Activated naive CD8-positive, alpha-beta T cell treated with anti-CD3 and anti-CD28 coated beads, Interleukin-2, amount 10 ng/mL, durations not matched to agents 7 days and 5 days (primary cell): ENCODE results near the gene TFEB. TPM values are rescaled to one million over a fixed set of nuclear protein-coding genes. Genes with fewer than 3 reads are reported as not detected.

Source experiments
- ATAC-seq: fragments of 150-1000 bp; cut with Tn5 transposase; one replicate; pipeline ENCODE4 v1.10.0; 2021; ENCODE audit warnings: low read depth, moderate library complexity
- POLR2A ChIA-PET: fragments of 350-600 bp; sonication (Branson Sonifier 250); formaldehyde crosslinking; loops from one replicate; lab custom pipeline; 2021; ENCODE audit warnings: antibody characterized with exemption; lab: Charles Lee
- DNase-seq: peaks from one replicate; pipeline ENCODE4 v3.0.0; 2021
- H3K27ac Mint-ChIP-seq: one replicate; pipeline ENCODE4 v1.8.0; 2022; ENCODE audit warnings: mild to moderate bottlenecking, mixed read lengths
- H3K27me3 Mint-ChIP-seq: one replicate; pipeline ENCODE4 v1.8.0; 2022; ENCODE audit warnings: mild to moderate bottlenecking, moderate library complexity, mixed read lengths
- H3K36me3 Mint-ChIP-seq: one replicate; pipeline ENCODE4 v1.8.0; 2021; ENCODE audit warnings: mild to moderate bottlenecking, mixed read lengths
- H3K4me1 Mint-ChIP-seq: one replicate; pipeline ENCODE4 v1.8.0; 2021; ENCODE audit warnings: mixed read lengths
- H3K4me3 Mint-ChIP-seq: one replicate; pipeline ENCODE4 v1.8.0; 2022; ENCODE audit warnings: mild to moderate bottlenecking, moderate library complexity, mixed read lengths
- H3K9me3 Mint-ChIP-seq: one replicate; pipeline ENCODE4 v1.8.0; 2021; ENCODE audit warnings: mixed read lengths
- total RNA-seq, 2 experiments: library from RNA; stranded (reverse); gene quantifications; one replicate each; pipeline ENCODE4 v1.2.3, GENCODE V29; 2021

Gene TFEB
- total RNA-seq, 2 experiments from 2014 or later = 17.6 TPM

DNA sequence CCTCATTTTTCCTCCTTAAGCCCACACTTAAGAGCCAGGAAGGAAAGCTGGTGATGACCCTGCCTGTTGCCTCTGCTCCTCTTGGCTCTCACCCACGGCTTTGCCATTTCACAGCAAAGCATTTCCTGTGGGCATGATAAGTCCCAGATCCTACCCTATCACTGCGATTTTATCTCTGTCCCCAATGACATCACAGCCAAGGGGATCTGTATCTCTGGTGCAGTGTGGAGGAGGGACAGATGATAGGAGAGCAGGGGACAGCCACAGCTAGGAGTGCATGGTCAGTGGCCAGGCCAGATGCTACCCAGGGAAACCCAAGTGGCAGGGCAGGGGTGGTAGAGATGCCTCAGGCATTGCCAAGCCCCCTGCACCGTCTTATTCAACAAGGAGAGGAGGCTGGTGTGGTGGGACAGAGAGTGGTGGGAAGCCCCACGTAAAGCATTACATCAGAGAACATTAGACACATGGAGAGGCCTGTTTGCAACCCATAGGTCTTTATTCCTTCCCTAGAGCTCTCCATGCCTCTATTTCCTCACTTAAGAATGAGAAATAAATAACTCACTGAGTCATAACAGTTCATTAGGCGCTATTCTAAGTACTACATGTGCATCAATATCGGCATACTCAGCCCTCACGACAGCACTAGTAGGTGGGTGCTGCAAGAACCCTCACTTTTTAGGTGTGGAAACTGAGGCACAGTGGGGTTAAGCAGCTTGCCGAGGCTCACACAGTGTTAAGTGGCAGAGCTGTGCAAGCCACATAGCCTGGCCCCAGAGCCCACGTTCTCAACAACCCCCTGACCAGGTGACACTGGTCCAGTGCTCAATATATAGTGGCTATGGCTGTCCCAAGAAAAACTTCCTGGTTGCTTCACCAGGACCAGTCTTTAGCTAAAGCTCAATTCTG lies 4.6 kb downstream of the TFEB start:
- Mint-ChIP-seq H3K27ac (peak overlapping the region; percentile 7), H3K4me3 (no peak overlapping the region), H3K9me3 (no peaks in the 10 kb centered on the region), H3K36me3 (peaks cover 2% of the 10 kb centered on the region), H3K27me3 (no peaks in the 10 kb centered on the region), H3K4me1 (peaks cover 42% of the 10 kb centered on the region)
- POLR2A ChIA-PET = no interaction called here
- ATAC-seq (no peak), DNase-seq (no peak)

DNA sequence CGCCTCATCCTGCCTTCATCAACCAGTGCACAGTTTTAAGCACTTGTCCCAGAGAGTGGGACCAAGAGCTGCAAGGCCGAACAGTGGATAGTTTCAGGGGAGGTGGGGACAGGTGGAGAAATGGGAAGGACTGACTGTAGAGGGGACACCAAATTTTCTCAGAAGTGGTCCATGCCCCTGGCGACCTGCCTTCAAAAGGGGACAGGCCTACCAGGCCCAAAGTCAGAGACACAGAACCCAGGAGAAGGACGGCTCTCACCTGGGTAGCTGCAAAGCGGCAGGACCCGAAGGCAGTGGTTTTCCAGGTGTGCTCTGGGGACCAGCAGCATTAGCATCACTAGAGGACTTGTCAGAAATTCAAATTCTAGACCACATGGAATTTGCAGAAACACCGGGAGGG lies 5.8 kb downstream of the TFEB start:
- no peak for ATAC-seq
- Mint-ChIP-seq H3K27ac (no peak overlapping the region), H3K27me3 (no peaks in the 10 kb centered on the region), H3K9me3 (no peaks in the 10 kb centered on the region), H3K4me3 (no peak overlapping the region), H3K36me3 (peaks cover 2% of the 10 kb centered on the region), H3K4me1 (peaks cover 42% of the 10 kb centered on the region)
- no peak for DNase-seq
- POLR2A ChIA-PET = interaction anchor here (1.3 kb wide), 1 partner anchor 14 kb away, joined by 3 read pairs; no protein-coding TSS in a partner anchor

DNA sequence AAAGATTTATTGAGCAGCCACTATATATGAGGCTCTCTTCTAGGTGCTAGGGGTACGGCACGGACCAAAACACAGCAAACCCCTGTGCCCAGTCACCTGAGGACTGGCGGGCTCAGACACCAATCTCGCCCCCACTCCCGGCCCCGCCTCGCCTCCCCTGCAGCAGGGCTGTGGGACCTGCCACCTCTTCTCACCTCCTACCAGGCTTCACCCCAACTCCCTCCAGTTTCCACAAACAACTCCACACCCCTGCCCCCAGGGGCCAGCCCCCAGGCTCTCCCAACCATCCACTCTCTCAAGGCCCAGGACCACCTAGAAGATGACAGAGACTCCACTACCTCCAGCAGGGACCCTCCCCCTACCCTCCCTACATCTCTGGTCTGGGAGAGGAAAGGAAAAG lies 6.5 kb downstream of the TFEB start:
- POLR2A ChIA-PET = interaction anchor here (1.3 kb wide), 1 partner anchor 13 kb away, joined by 3 read pairs; no protein-coding TSS in a partner anchor

DNA sequence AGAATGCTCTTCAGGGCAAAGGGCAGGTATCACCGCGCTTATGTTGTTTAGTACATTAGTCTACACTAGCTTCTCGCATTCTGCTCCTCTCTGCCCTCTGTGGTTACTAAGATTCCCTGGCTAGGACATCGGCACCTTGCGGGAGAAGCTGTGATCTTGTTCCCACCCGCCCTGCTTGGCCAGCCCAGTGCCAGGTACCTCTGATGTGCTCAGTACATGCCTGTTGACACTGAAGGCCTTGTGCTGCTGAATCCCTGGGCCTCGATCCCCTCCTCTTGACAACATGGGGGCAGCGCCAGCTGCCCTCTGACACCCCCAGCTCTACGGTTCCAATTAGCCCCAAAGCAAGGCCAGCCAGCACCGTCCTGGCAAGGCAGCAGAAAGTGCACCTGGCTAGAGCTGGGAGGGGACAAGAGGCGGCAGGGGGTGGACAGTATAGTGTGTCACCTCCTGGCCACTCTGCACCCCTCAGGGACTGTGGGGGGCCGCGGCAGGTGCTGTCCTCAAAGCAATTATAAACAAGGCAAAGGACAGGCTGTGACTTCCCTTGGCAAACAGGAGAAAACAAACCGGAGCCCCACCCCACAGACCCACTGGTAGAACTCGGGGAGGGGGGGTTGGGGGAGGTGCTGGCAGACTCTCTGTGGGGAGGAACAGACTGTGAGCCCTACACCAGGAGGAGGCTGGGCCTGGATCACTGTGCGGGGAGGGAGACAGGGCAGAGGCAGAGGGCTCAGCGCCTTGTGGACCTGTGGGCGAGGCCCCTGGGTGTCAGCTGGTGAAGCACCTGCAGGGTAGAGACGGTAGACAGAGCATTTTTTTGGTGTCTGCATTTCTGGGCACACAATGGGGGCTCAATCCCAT lies 7.1 kb downstream of the TFEB start:
- POLR2A ChIA-PET = interaction anchor here (1.3 kb wide), 1 partner anchor 12 kb away, joined by 3 read pairs; no protein-coding TSS in a partner anchor
- no peaks in the 10 kb centered on the region for H3K9me3 Mint-ChIP-seq
- no peak overlapping the region for H3K27ac Mint-ChIP-seq
- no peaks in the 10 kb centered on the region for H3K27me3 Mint-ChIP-seq
- ATAC-seq = no peak
- peaks cover 41% of the 10 kb centered on the region for H3K4me1 Mint-ChIP-seq
- no peak for DNase-seq
- H3K4me3 Mint-ChIP-seq = no peak overlapping the region
- H3K36me3 Mint-ChIP-seq = peaks cover 2% of the 10 kb centered on the region

More for the DNA sequence above, 6.5 kb downstream of the TFEB start:
- Mint-ChIP-seq H3K27ac (peak overlapping the region; percentile 8), H3K36me3 (peaks cover 2% of the 10 kb centered on the region), H3K27me3 (no peaks in the 10 kb centered on the region), H3K4me3 (no peak overlapping the region), H3K9me3 (no peaks in the 10 kb centered on the region), H3K4me1 (peaks cover 43% of the 10 kb centered on the region)
- DNase-seq = no peak
- ATAC-seq = no peak

DNA sequence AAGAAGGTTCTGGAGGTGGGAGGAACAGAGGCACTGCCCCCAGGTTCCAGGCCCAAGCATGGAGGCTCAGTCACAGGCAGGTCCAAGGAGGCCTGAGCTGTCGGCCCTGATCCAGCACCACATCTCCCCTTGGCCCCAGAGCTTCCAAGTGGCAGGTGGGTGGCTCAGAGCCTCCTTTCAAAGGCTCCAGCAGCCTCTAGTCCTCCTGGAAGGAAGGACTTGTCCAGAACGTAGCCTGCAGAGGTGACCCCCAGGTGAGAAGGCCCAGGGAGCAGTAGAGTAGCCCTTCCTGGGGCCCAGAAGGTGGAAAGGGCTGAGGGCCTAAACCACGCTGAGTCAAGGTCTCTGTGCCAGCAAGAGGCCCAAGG lies 7.7 kb downstream of the TFEB start:
- ATAC-seq = no peak
- H3K36me3 Mint-ChIP-seq = peaks cover 2% of the 10 kb centered on the region
- DNase-seq = no peak
- POLR2A ChIA-PET = interaction anchor here (1.0 kb wide), 1 partner anchor 16 kb away, joined by 3 read pairs; no protein-coding TSS in a partner anchor
- H3K4me1 Mint-ChIP-seq = peaks cover 37% of the 10 kb centered on the region
- no peak overlapping the region for H3K27ac Mint-ChIP-seq
- no peaks in the 10 kb centered on the region for H3K9me3 Mint-ChIP-seq
- H3K4me3 Mint-ChIP-seq = no peak overlapping the region
- no peaks in the 10 kb centered on the region for H3K27me3 Mint-ChIP-seq

DNA sequence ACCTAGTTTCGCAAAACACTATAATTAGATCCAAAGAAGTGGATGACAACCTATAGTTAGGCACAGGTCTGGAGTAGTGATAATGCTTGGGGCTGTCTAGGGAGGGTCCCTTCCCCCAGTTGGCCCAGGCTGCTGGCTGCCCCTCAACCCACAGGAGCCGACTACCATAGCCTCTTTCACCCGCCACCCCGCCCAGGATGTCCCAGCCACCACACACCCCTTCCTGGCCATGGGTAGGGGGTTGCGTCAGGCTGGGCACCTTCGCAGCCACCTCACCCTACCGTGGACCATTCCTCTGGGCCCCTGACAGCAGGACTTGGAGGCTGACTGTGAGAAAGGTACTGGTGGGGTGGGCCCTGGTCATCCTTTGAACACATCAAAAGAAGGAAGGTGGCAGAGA lies 8.5 kb downstream of the TFEB start:
- H3K27me3 Mint-ChIP-seq = no peaks in the 10 kb centered on the region
- H3K9me3 Mint-ChIP-seq = no peaks in the 10 kb centered on the region
- DNase-seq = no peak
- H3K27ac Mint-ChIP-seq = peak overlapping the region; percentile 67
- H3K4me1 Mint-ChIP-seq = peaks cover 33% of the 10 kb centered on the region
- POLR2A ChIA-PET = interaction anchor here (1.0 kb wide), 1 partner anchor 15 kb away, joined by 3 read pairs; no protein-coding TSS in a partner anchor
- no peak for ATAC-seq
- no peaks in the 10 kb centered on the region for H3K36me3 Mint-ChIP-seq
- H3K4me3 Mint-ChIP-seq = no peak overlapping the region

DNA sequence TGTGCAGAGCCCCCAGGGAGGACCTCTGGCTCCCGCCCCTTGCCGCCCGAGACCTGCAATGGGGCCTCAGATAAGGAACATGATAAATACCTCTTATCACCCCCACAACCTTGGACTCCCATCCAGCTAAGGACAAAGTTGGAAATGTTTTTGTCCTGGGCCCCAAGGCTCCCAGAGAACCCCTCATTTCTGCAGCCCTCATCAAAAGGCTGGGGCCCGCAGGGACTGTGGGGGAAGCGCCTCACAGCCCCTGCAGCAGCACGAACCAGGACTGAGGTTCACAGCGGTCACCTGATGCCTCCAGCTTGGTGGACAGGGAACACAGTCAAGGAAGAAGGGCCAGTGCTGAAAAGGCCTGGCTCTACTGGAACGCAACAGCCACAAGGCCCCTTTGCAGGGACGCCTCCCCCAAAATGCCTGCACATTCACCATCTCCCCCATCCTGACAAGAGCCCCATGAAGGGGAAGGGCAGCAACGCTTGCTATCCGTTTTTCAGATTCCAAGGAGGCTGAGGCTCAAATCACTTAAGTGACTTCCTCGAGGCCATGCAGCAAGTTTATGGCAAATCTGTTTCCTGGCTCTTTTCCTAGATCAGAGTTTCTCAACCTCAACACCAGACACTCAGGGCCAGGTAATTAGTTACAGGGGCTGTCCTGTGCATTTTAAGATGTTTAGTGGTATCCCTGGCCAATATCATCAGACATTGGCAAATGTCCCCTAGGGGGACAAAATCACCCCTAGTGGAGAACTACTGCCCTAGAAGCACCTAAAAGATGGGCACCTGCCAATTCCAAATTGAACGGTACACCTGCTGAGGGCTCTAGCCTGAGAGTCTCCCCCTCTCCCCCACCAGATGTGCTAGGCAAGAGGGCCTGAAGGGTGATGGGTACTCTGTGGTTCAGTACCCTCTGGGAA lies 10.6 kb downstream of the TFEB start:
- H3K4me3 Mint-ChIP-seq = no peak overlapping the region
- POLR2A ChIA-PET = no interaction called here

DNA sequence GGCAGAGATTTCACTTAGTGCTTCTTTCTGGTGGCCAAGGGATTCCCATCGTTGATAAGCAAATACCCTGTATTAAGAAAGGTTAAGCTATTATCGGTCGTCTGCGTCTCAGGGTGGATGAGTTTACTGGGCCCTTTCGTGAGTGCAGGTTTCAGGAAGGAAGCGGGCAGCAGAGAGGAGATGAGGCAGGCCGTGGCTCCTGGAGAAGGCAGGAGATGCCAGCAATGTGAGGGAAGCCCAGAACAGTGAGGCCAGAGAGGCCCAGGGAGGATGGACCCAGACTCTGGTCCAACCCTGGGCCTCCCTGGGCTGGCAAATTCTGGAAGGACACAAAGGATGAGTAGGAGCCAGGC lies 11.2 kb downstream of the TFEB start:
- ATAC-seq = no peak
- Mint-ChIP-seq H3K9me3 (no peaks in the 10 kb centered on the region), H3K4me1 (peaks cover 22% of the 10 kb centered on the region), H3K27me3 (no peaks in the 10 kb centered on the region), H3K4me3 (no peak overlapping the region), H3K27ac (no peak overlapping the region), H3K36me3 (no peaks in the 10 kb centered on the region)
- DNase-seq = no peak
- POLR2A ChIA-PET = no interaction called here

More for the DNA sequence above, 10.6 kb downstream of the TFEB start:
- Mint-ChIP-seq H3K9me3 (no peaks in the 10 kb centered on the region), H3K4me1 (peaks cover 22% of the 10 kb centered on the region), H3K27me3 (no peaks in the 10 kb centered on the region), H3K27ac (no peak overlapping the region), H3K36me3 (no peaks in the 10 kb centered on the region)
- no peak for ATAC-seq
- DNase-seq = no peak

DNA sequence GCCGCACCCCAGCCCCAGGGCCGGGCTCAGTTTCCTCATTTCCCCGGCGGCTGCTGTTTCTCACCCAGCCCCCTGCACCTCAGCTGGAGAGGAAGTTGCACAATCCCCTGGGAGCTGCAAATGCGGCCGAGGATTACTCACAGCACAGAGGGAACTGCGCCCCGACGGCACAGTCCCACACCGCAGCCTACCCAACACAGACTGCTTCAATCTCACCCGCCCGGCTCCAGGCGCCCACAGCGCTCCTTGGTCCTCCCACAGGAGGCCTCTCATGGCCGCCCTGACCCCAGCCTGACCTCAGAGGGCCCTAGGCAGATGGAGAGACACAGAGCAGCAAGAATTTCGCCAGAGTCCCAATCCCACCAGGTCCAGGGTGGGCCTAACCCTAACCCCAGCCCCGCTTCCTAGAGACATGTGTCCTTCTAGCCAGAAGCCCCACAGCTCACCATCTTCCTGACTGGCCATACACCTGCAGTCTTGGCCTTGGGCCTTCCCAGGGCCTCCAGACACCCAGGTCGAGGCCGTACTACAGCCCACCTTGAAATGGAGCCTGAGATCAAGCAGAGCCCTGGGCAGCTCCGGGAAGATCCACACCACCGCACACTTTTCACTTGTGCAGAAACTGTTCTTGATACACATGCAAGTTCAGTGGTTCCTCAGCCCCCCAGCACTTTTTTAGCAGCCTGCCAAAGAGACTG lies 11.7 kb downstream of the TFEB start:
- Mint-ChIP-seq H3K27me3 (no peaks in the 10 kb centered on the region), H3K36me3 (no peaks in the 10 kb centered on the region), H3K9me3 (no peaks in the 10 kb centered on the region), H3K4me1 (peaks cover 16% of the 10 kb centered on the region), H3K4me3 (no peak overlapping the region), H3K27ac (no peak overlapping the region)
- POLR2A ChIA-PET = no interaction called here
- DNase-seq (no peak), ATAC-seq (no peak)

DNA sequence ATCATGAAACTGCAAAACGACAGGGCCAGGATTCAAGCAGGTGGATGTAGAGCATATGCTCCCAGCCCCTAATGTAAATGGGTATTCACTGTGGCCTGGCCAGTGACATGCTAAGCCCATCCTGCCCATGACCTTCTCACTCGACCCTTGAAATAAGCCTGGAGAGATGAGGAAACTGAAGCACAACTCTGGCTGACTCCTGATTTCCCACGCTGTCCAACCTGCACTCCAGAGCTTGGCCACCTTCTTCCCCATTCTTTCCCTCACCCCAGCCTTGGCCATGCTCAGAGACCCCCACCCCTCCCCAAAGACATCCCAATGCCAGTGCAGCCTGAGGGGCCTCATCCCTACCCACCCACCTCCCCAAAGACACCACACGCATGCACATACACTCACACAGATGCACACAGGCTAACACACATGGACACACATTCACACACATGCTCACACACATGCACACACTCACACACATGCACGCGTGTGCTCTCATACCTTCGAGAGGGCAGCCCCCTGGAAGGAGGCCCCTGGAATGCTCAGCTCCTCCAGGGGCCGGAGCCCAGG lies 12.4 kb downstream of the TFEB start:
- POLR2A ChIA-PET = no interaction called here
- H3K27me3 Mint-ChIP-seq = no peaks in the 10 kb centered on the region
- no peaks in the 10 kb centered on the region for H3K9me3 Mint-ChIP-seq
- ATAC-seq (no peak), DNase-seq (no peak)
- H3K36me3 Mint-ChIP-seq = no peaks in the 10 kb centered on the region
- no peak overlapping the region for H3K27ac Mint-ChIP-seq
- H3K4me1 Mint-ChIP-seq = peaks cover 16% of the 10 kb centered on the region
- H3K4me3 Mint-ChIP-seq = no peak overlapping the region

DNA sequence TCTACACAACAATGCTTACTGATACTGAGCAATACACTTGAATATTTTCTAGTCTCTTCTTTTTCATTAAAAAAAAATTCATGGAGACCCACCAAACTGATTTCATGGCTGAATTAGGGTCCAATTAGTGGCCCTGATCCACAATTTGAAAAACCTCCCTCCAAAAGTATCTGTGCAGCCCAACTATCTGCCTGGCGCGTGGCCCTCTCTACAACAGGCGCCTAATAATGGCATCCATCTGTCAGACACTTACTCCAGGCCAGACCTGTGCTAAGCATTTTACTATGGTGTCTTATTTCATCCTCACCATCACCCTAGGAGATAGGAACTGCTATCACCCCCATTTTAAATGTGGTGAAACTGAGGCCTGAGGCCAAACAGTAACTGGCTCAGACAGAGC lies 14.0 kb downstream of the TFEB start:
- H3K4me3 Mint-ChIP-seq = no peak overlapping the region
- H3K27me3 Mint-ChIP-seq = no peaks in the 10 kb centered on the region
- H3K9me3 Mint-ChIP-seq = no peaks in the 10 kb centered on the region
- POLR2A ChIA-PET = interaction anchor here (1.3 kb wide), 1 partner anchor 13 kb away, joined by 4 read pairs; no protein-coding TSS in a partner anchor
- H3K4me1 Mint-ChIP-seq = peaks cover 22% of the 10 kb centered on the region
- DNase-seq (no peak), ATAC-seq (no peak)
- no peak overlapping the region for H3K27ac Mint-ChIP-seq
- H3K36me3 Mint-ChIP-seq = no peaks in the 10 kb centered on the region

DNA sequence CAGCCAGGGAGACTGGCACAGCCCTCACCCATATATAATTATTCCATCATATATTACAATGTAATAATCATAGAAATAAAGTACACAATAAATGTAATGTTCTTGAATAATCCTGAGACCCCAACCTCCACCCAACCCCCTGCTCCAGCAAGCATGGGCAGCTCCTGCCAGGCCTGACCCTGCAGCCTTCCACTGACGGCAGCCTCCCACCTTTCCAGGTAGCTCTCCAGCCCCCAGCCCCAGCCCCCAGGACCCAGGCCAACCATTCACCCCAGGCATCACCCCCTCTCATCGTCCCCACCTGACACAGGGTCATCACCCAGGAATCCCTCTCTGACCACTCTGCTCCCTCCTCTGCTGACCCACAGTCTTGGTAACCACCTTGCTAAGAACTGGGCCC lies 14.6 kb downstream of the TFEB start:
- no peaks in the 10 kb centered on the region for H3K36me3 Mint-ChIP-seq
- H3K27me3 Mint-ChIP-seq = no peaks in the 10 kb centered on the region
- no peak overlapping the region for H3K27ac Mint-ChIP-seq
- H3K9me3 Mint-ChIP-seq = no peaks in the 10 kb centered on the region
- no peak for DNase-seq
- POLR2A ChIA-PET = interaction anchor here (0.7 to 1.1 kb wide), 2 partner anchors 12 to 48 kb away, joined by 3 to 4 read pairs; no protein-coding TSS in a partner anchor
- H3K4me1 Mint-ChIP-seq = peaks cover 26% of the 10 kb centered on the region
- no peak overlapping the region for H3K4me3 Mint-ChIP-seq
- no peak for ATAC-seq
